CD14-positive monocyte (primary cell): ENCODE data around the gene TLCD3B. TPM values are rescaled to one million over a fixed set of nuclear protein-coding genes. Genes with fewer than 3 reads are reported as not detected.

ENCODE experiments used
- DNase-seq, 3 donors: peaks; one replicate each; pipeline ENCODE4 v3.0.0-alpha.2; 2011 to 2022
- H2AFZ ChIP-seq: 2 replicates; pipeline ENCODE4 v1.6.0; 2012; ENCODE audit warnings: mild to moderate bottlenecking, low read depth, low read length, inconsistent platforms; ENCODE audit not compliant: insufficient read depth, poor library complexity, severe bottlenecking
- H3K27ac ChIP-seq, 2 donors: 1 replicate in 1 of 2; 2 replicates in 1 of 2; pipeline ENCODE4 v1.5.1; 2012 to 2013; ENCODE audit warnings: low read length in 2 of 2, control low read depth in 1 of 2, inconsistent platforms in 1 of 2, low read depth in 1 of 2, mild to moderate bottlenecking in 1 of 2
- H3K27me3 ChIP-seq, 2 donors: one replicate each; pipeline versions ENCODE4 v1.6.0 to v1.6.1; 2011 to 2013; ENCODE audit warnings: low read length in 2 of 2; ENCODE audit not compliant: control insufficient read depth in 2 of 2, insufficient read depth in 2 of 2
- H3K36me3 ChIP-seq, 2 donors: replicated peaks in 1 of 2; 1 replicate in 1 of 2; 2 replicates in 1 of 2; pipeline versions ENCODE4 v1.5.1 to v1.6.1; 2012 to 2013; ENCODE audit warnings: low read length in 2 of 2, control low read depth in 1 of 2, inconsistent platforms in 1 of 2, mild to moderate bottlenecking in 1 of 2; ENCODE audit not compliant: insufficient read depth in 2 of 2, control insufficient read depth in 1 of 2
- H3K4me1 ChIP-seq, 2 donors: 1 replicate in 1 of 2; 2 replicates in 1 of 2; pipeline versions ENCODE4 v1.5.1 to v1.6.1; 2012 to 2013; ENCODE audit warnings: low read length in 2 of 2, control low read depth in 1 of 2, inconsistent platforms in 1 of 2, mild to moderate bottlenecking in 1 of 2, moderate library complexity in 1 of 2; ENCODE audit not compliant: insufficient read depth in 2 of 2, control insufficient read depth in 1 of 2
- H3K4me2 ChIP-seq: replicated peaks from 2 replicates; pipeline ENCODE3; 2012; ENCODE audit warnings: low read length, moderate library complexity, mild to moderate bottlenecking; ENCODE audit not compliant: poor library complexity, severe bottlenecking; ENCODE audit errors: extremely low read depth
- H3K4me3 ChIP-seq, 3 experiments: fragments of 200-600 bp in 1 of 3; sonication (generic) in 1 of 3; replicated peaks in 1 of 3; 1 replicate in 2 of 3; 2 replicates in 1 of 3; pipeline ENCODE4 v1.5.1; 2011 to 2013; ENCODE audit warnings: low read length in 3 of 3, mild to moderate bottlenecking in 3 of 3, control low read depth in 2 of 3, low read depth in 2 of 3, inconsistent platforms in 1 of 3, moderate library complexity in 1 of 3
- H3K79me2 ChIP-seq: 2 replicates; pipeline ENCODE4 v1.6.0; 2012; ENCODE audit warnings: mild to moderate bottlenecking, control low read depth, inconsistent platforms, low read length, moderate library complexity; ENCODE audit not compliant: insufficient read depth
- H3K9ac ChIP-seq: 2 replicates; pipeline ENCODE4 v1.6.0; 2017; ENCODE audit warnings: low read length, mild to moderate bottlenecking; ENCODE audit not compliant: insufficient read depth, poor library complexity, severe bottlenecking
- H3K9me3 ChIP-seq, 2 donors: replicated peaks in 1 of 2; 1 replicate in 1 of 2; 2 replicates in 1 of 2; pipeline versions ENCODE4 v1.5.1 to v1.6.1; 2012 to 2013; ENCODE audit warnings: low read length in 2 of 2, control low read depth in 1 of 2; ENCODE audit not compliant: control insufficient read depth in 1 of 2, insufficient read depth in 1 of 2
- H4K20me1 ChIP-seq: 2 replicates; pipeline ENCODE4 v1.6.0; 2012; ENCODE audit warnings: mild to moderate bottlenecking, low read length, control low read depth, moderate library complexity; ENCODE audit not compliant: insufficient read depth
- H3K27ac Mint-ChIP-seq, 7 donors: one replicate each; pipeline ENCODE4 v1.8.0; 2020; ENCODE audit warnings: mild to moderate bottlenecking in 7 of 7, mixed read lengths in 7 of 7, moderate library complexity in 6 of 7, inconsistent platforms in 2 of 7
- H3K27me3 Mint-ChIP-seq, 3 donors: one replicate each; pipeline ENCODE4 v1.8.0; 2021 to 2022; ENCODE audit warnings: low read depth in 3 of 3, mild to moderate bottlenecking in 3 of 3, mixed read lengths in 3 of 3, moderate library complexity in 3 of 3, inconsistent platforms in 1 of 3
- H3K36me3 Mint-ChIP-seq, 2 donors: one replicate each; pipeline ENCODE4 v1.8.0; 2020; ENCODE audit warnings: mixed read lengths in 2 of 2, inconsistent platforms in 1 of 2, mild to moderate bottlenecking in 1 of 2
- H3K4me1 Mint-ChIP-seq: one replicate; pipeline ENCODE4 v1.8.0; 2020; ENCODE audit warnings: mild to moderate bottlenecking, mixed read lengths
- H3K4me3 Mint-ChIP-seq, 2 donors: one replicate each; pipeline ENCODE4 v1.8.0; 2020; ENCODE audit warnings: mild to moderate bottlenecking in 2 of 2, mixed read lengths in 2 of 2, moderate library complexity in 1 of 2
- H3K9me3 Mint-ChIP-seq, 7 donors: one replicate each; pipeline ENCODE4 v1.8.0; 2020 to 2022; ENCODE audit warnings: mixed read lengths in 7 of 7, mild to moderate bottlenecking in 6 of 7, moderate library complexity in 6 of 7, inconsistent platforms in 2 of 7
- CTCF ChIP-seq: fragments of 200-600 bp; IDR thresholded peaks from one replicate; pipeline ENCODE4 v1.8.0; 2022; ENCODE audit warnings: antibody characterized with exemption, mild to moderate bottlenecking
- whole genome bisulfite sequencing: methylation state at CpG from one replicate; pipeline ENCODE4 v1.1.5; 2013; ENCODE audit warnings: missing lambda C conversion rate; ENCODE audit not compliant: insufficient coverage; 5-methylcytosine and 5-hydroxymethylcytosine counted together
- intact Hi-C, 2 donors: fragments of 100-400 bp; cut with micrococcal nuclease; formaldehyde crosslinking; loops; one replicate each; pipeline versions ENCODE4 v1.15.0 to v1.15.1; 2023
- polyA plus RNA-seq, 3 donors: library from polyadenylated mRNA; depleted of rRNA in 1 of 3; unstranded in 2 of 3; stranded (reverse) in 1 of 3; fragments of 300-500 nt in 2 of 3; fragments of >200 nt in 1 of 3; fragmentation: Illumina TruSeq in 2 of 3; gene quantifications; 1 replicate in 2 of 3; 2 replicates in 1 of 3; pipeline ENCODE4 v1.2.3, GENCODE V29; 2012 to 2021

The TLCD3B gene
- polyA plus RNA-seq, 3 donors, result not detected

- Histone ChIP-seq H2AFZ (no peak overlapping the region), H3K4me2 (no peak overlapping the region), H3K4me1 (peaks cover 11 to 15% of the 10 kb centered on the region in 2 donors), H3K27me3 (peaks cover 7 to 27% of the 10 kb centered on the region in 2 donors), H3K4me3 (no peak overlapping the region), H3K9me3 (no peaks in the 10 kb centered on the region), H3K9ac (no peak overlapping the region), H3K79me2 (no peaks in the 10 kb centered on the region), H3K27ac (no peak overlapping the region), H3K36me3 (no peaks in the 10 kb centered on the region), H4K20me1 (no peaks in the 10 kb centered on the region)
- H3K27ac Mint-ChIP-seq, result no peak overlapping the region
- DNase-seq, result no peak
- H3K36me3 Mint-ChIP-seq, result no peaks in the 10 kb centered on the region
- intact Hi-C loops, result loop anchor here in 1 of 2 donors (10.0 kb wide), 2 partner anchors 80 to 330 kb away; no protein-coding TSS in a partner anchor
- H3K27me3 Mint-ChIP-seq, result peaks cover 27 to 39% (median 34%) of the 10 kb centered on the region in 3 donors
- 99% methylated on average over 9 of the region's 16 CpGs for WGBS
- no peak for TF ChIP-seq CTCF
- peaks cover 14% of the 10 kb centered on the region for H3K4me1 Mint-ChIP-seq
- no peak overlapping the region for H3K4me3 Mint-ChIP-seq
- H3K9me3 Mint-ChIP-seq, result peaks cover 0 to 5% (median 1%) of the 10 kb centered on the region in 7 donors
These were observed 6.6 kb downstream of the TLCD3B start for GRCh38 chr16:30024451-30024850.

- H3K27me3 ChIP-seq, result peaks cover 0 to 18% of the 10 kb centered on the region in 2 donors
- H3K4me1 ChIP-seq, result peaks cover 11 to 15% of the 10 kb centered on the region in 2 donors
- H2AFZ ChIP-seq, result no peak overlapping the region
- no peaks in the 10 kb centered on the region for H4K20me1 ChIP-seq
- H3K9me3 Mint-ChIP-seq, result peaks cover 0 to 5% (median 1%) of the 10 kb centered on the region in 7 donors
- no peak overlapping the region for H3K4me3 Mint-ChIP-seq
- 88% methylated on average over 7 of the region's 11 CpGs for WGBS
- peaks cover 20 to 31% (median 26%) of the 10 kb centered on the region in 3 donors for H3K27me3 Mint-ChIP-seq
- H3K79me2 ChIP-seq, result no peaks in the 10 kb centered on the region
- no peaks in the 10 kb centered on the region for H3K36me3 Mint-ChIP-seq
- H3K4me1 Mint-ChIP-seq, result peaks cover 14% of the 10 kb centered on the region
- H3K9ac ChIP-seq, result no peak overlapping the region
- H3K36me3 ChIP-seq, result no peaks in the 10 kb centered on the region
- no peak overlapping the region for H3K4me3 ChIP-seq
- no peak overlapping the region for H3K4me2 ChIP-seq
- H3K27ac Mint-ChIP-seq, result no peak overlapping the region
- H3K27ac ChIP-seq, result no peak overlapping the region
- intact Hi-C loops, result loop anchor here in 1 of 2 donors (10.0 kb wide), 2 partner anchors 79 to 329 kb away; no protein-coding TSS in a partner anchor
- TF ChIP-seq CTCF, result no peak
- H3K9me3 ChIP-seq, result no peaks in the 10 kb centered on the region
- no peak for DNase-seq
These were observed 7.5 kb downstream of the TLCD3B start for GRCh38 chr16:30023586-30023985.
